ENCODE results near the gene CCDC15. TPM values are rescaled to one million over a fixed set of nuclear protein-coding genes. Genes with fewer than 3 reads are reported as not detected.
A peak's percentile ranks its signal among the peaks of the same experiment; 100 is the strongest.

Gene CCDC15
- total RNA-seq, 1 experiment from 2014 or later: 2.8 TPM

DNA sequence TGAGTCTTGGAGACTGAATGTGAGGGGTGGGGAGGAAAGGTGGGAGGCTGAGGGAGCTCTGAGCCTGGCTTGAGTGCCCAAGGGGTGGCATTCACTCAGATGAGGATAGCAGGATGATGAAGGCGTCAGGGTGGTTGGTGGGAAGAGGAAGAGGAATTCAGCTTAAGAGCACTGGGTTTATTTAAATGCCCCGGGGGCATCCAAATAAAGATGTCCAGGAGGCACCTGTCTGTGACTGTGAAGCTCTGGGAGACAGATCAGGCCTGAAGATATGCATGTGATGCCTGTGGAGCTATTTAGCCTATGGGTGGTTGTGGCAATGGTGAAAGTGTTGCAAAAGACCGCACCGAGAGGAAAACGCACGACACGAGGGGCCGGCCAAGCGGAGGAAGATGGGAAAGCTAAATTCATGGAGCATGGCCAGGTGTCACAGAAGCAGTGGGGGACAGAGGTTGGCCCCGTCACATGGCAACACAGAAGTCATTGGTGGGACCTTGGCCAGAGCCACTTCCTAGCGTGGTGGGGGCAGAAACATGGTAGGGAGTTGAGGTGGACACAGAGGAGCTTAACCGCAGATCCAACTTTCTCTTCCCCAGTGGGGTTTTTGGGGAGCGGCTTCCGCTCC lies 124.6 kb downstream of the CCDC15 start:
- no peak for TF ChIP-seq CTCF (conservative IDR thresholded peaks at IDR 0.05)
- H3K9me3 Mint-ChIP-seq: no peaks in the 10 kb centered on the region
- H3K4me2 ChIP-seq (ENCODE audit: insufficient read depth, insufficient read length, low read length): no peak overlapping the region

More for the DNA sequence above, 124.6 kb downstream of the CCDC15 start:
- Histone ChIP-seq H2AK5ac (ENCODE audit: insufficient read length, low read length) (no peak overlapping the region), H3K27ac (ENCODE audit: insufficient read length, low read depth, low read length) (no peak overlapping the region), H2BK120ac (ENCODE audit: low read depth, low read length, poor library complexity, severe bottlenecking) (no peak overlapping the region), H3K23ac (ENCODE audit: insufficient read length, low read depth, low read length) (no peak overlapping the region), H3K23me2 (ENCODE audit: insufficient read length, low read depth, low read length, poor library complexity, severe bottlenecking) (no peaks in the 10 kb centered on the region), H2BK20ac (ENCODE audit: low read depth, low read length, poor library complexity, severe bottlenecking) (no peak overlapping the region), H3T11ph (ENCODE audit: low read length) (no peak overlapping the region), H4K91ac (ENCODE audit: insufficient read length, low read depth, low read length) (no peak overlapping the region), H3K79me1 (ENCODE audit: insufficient read depth, low read depth, low read length, poor library complexity, severe bottlenecking) (no peaks in the 10 kb centered on the region), H3K18ac (ENCODE audit: insufficient read length, low read depth, low read length) (no peak overlapping the region), H3K56ac (ENCODE audit: insufficient read length, low read depth, low read length) (no peak overlapping the region), H4K5ac (ENCODE audit: insufficient read length, low read depth, low read length) (no peak overlapping the region), H3K14ac (ENCODE audit: insufficient read depth, low read length) (no peak overlapping the region; the same call in 1 of the 2 replicates), H2BK15ac (ENCODE audit: low read depth, low read length) (no peak overlapping the region), H3K9ac (ENCODE audit: extremely low read depth, insufficient read length, low read length) (no peak overlapping the region), H2BK5ac (ENCODE audit: insufficient read length, low read length) (no peak overlapping the region), H4K20me1 (ENCODE audit: control insufficient read depth, insufficient read depth, insufficient read length) (no peaks in the 10 kb centered on the region), H3K27me3 (ENCODE audit: insufficient read depth, low read length) (no peaks in the 10 kb centered on the region), H2BK12ac (ENCODE audit: insufficient read length, low read depth, low read length) (no peak overlapping the region), H2AFZ (ENCODE audit: low read length) (no peak overlapping the region), H3K4ac (ENCODE audit: low read depth, low read length) (no peak overlapping the region), H3K4me1 (ENCODE audit: insufficient read depth, low read length) (no peaks in the 10 kb centered on the region), H3K79me2 (ENCODE audit: insufficient read depth, low read length) (no peaks in the 10 kb centered on the region), H4K8ac (replicated peaks; ENCODE audit: insufficient read length, low read depth, low read length) (no peak overlapping the region), H3K9me3 (ENCODE audit: control insufficient read depth, low read depth, low read length) (no peaks in the 10 kb centered on the region)
- Mint-ChIP-seq H3K27ac (peak overlapping the region in 1 of 3 experiments; percentile 40; a peak in 1 of 7 replicates), H3K36me3 (ENCODE audit: insufficient read depth in 1 of 3, low read depth in 3 of 3) (no peaks in the 10 kb centered on the region), H3K27me3 (ENCODE audit: low read depth) (peaks cover 17% of the 10 kb centered on the region), H3K4me1 (peaks cover 3 to 10% of the 10 kb centered on the region in 2 experiments), H3K4me3 (no peak overlapping the region)
- DNase-seq: no peak
- no CpG with 5 or more reads among the region's 14 CpGs for WGBS (ENCODE audit: extremely low coverage, insufficient read length, low lambda C conversion rate)
